Hepatocyte (in vitro differentiated cells): ENCODE measurements around the gene TLCD2.

Experiments
- CTCF ChIP-seq: fragments of 200-600 bp; sonication (generic); IDR thresholded peaks from 2 replicates; pipeline ENCODE4 v1.5.1; 2016; ENCODE audit warnings: antibody characterized with exemption, mild to moderate bottlenecking; ENCODE audit not compliant: poor library complexity
- EZH2 ChIP-seq: fragments of 200-600 bp; sonication (generic); IDR thresholded peaks from 2 replicates; pipeline ENCODE4 v1.6.1; 2016; ENCODE audit warnings: antibody characterized with exemption, mild to moderate bottlenecking, borderline replicate concordance
- EZH2phosphoT487 ChIP-seq: fragments of 200-600 bp; sonication (generic); IDR thresholded peaks from one replicate; pipeline ENCODE4 v1.6.1; 2018; ENCODE audit warnings: antibody characterized with exemption, mild to moderate bottlenecking, low read depth, moderate library complexity; ENCODE audit not compliant: unreplicated experiment, severe bottlenecking

- TF ChIP-seq CTCF (no peak), EZH2phosphoT487 (no peak), EZH2 (no peak)
Measured at GRCh38 chr17:1690544-1691221, 19.5 kb downstream of the TLCD2 start.
